H1 (cell line): ENCODE measurements around the gene ATL3. TPM values are rescaled to one million over a fixed set of nuclear protein-coding genes. Genes with fewer than 3 reads are reported as not detected.

ENCODE experiments used
- CTCF ChIA-PET: fragments of 300-600 bp; sonication (Branson Sonifier 250); formaldehyde crosslinking; loops from one replicate; lab custom pipeline; 2021; ENCODE audit not compliant: partially characterized antibody; lab: Charles Lee
- POLR2A ChIA-PET: fragments of 300-600 bp; sonication (Branson Sonifier 250); formaldehyde crosslinking; loops from one replicate; lab custom pipeline; 2021; ENCODE audit warnings: inconsistent platforms; ENCODE audit not compliant: partially characterized antibody; lab: Charles Lee
- DNase-seq, 2 experiments: peaks; one replicate each; pipeline versions ENCODE4 v3.0.0 to v3.0.0-alpha.2; 2010 to 2022; ENCODE audit warnings: low spot score in 2 of 2, low read depth in 1 of 2, mixed read lengths in 1 of 2
- FAIRE-seq: peaks from 2 replicates; lab custom pipeline; 2011; peaks lifted over from hg19 to GRCh38; lab: Jason Lieb, UNC
- H2AFZ ChIP-seq: 2 replicates; pipeline ENCODE4 v1.8.1; 2012; ENCODE audit warnings: low read length, inconsistent platforms
- H2AK5ac ChIP-seq: 2 replicates; pipeline ENCODE4 v1.6.1; 2013; ENCODE audit warnings: low read depth, low read length
- H2BK120ac ChIP-seq: replicated peaks from 2 replicates; pipeline ENCODE3; 2013; ENCODE audit warnings: low read depth, low read length, inconsistent platforms
- H2BK12ac ChIP-seq: 2 replicates; pipeline ENCODE4 v1.6.1; 2013; ENCODE audit warnings: low read depth, low read length
- H2BK15ac ChIP-seq: 2 replicates; pipeline ENCODE4 v1.6.1; 2013; ENCODE audit warnings: low read length
- H2BK20ac ChIP-seq: 2 replicates; pipeline ENCODE4 v1.6.1; 2013; ENCODE audit warnings: low read length
- H2BK5ac ChIP-seq: 2 replicates; pipeline ENCODE4 v1.6.1; 2013; ENCODE audit warnings: low read depth, low read length
- H3K14ac ChIP-seq: 2 replicates; pipeline ENCODE4 v1.6.1; 2013; ENCODE audit warnings: inconsistent platforms; ENCODE audit not compliant: insufficient read length
- H3K18ac ChIP-seq: 2 replicates; pipeline ENCODE4 v1.6.1; 2013; ENCODE audit warnings: low read length; ENCODE audit errors: extremely low read depth
- H3K23ac ChIP-seq: 2 replicates; pipeline ENCODE4 v1.6.1; 2013; ENCODE audit warnings: inconsistent platforms; ENCODE audit not compliant: insufficient read length
- H3K23me2 ChIP-seq: 2 replicates; pipeline ENCODE4 v1.6.1; 2013; ENCODE audit warnings: low read depth, low read length
- H3K27ac ChIP-seq: 2 replicates; pipeline ENCODE4 v1.6.1; 2011; ENCODE audit warnings: low read depth, low read length, inconsistent platforms
- H3K27me3 ChIP-seq, 4 experiments: replicated peaks in 1 of 4; 1 replicate in 1 of 4; 2 replicates in 3 of 4; pipeline versions ENCODE4 v1.6.1 to v1.8.1; 2011 to 2013; ENCODE audit warnings: low read length in 3 of 4, mild to moderate bottlenecking in 3 of 4, inconsistent platforms in 2 of 4, mixed read lengths in 2 of 4, moderate library complexity in 1 of 4; ENCODE audit not compliant: control insufficient read depth in 3 of 4, insufficient read depth in 3 of 4; ENCODE audit errors: extremely low read depth in 1 of 4
- H3K36me3 ChIP-seq, 4 experiments: 2 replicates each; pipeline versions ENCODE4 v1.6.1 to v1.8.1; 2011 to 2013; ENCODE audit warnings: mild to moderate bottlenecking in 4 of 4, low read length in 3 of 4, moderate library complexity in 2 of 4, control low read depth in 1 of 4, inconsistent platforms in 1 of 4; ENCODE audit not compliant: insufficient read depth in 4 of 4, control insufficient read depth in 2 of 4
- H3K4ac ChIP-seq: replicated peaks from 2 replicates; pipeline ENCODE3; 2013; ENCODE audit warnings: low read length, low read depth, mixed read lengths, inconsistent platforms; ENCODE audit not compliant: insufficient read length
- H3K4me1 ChIP-seq, 4 experiments: replicated peaks in 1 of 4; 1 replicate in 1 of 4; 2 replicates in 3 of 4; pipeline versions ENCODE4 v1.6.1 to v1.8.1; 2011 to 2013; ENCODE audit warnings: low read length in 3 of 4, inconsistent platforms in 2 of 4, mixed read lengths in 1 of 4; ENCODE audit not compliant: insufficient read depth in 4 of 4, control insufficient read depth in 3 of 4
- H3K4me2 ChIP-seq, 2 experiments: 2 replicates each; pipeline versions ENCODE4 v1.6.1 to v1.8.1; 2011 to 2013; ENCODE audit warnings: low read depth in 2 of 2, low read length in 2 of 2, control low read depth in 1 of 2, inconsistent platforms in 1 of 2, mild to moderate bottlenecking in 1 of 2; ENCODE audit not compliant: insufficient read depth in 1 of 2
- H3K4me3 ChIP-seq, 4 experiments: fragments of 200-600, 300-600 bp in 1 of 4; sonication (generic), shearing (Covaris generic), sonication (Bioruptor Twin) in 1 of 4; 2 replicates each; pipeline versions ENCODE4 v1.5.1 to v1.8.1; 2011 to 2016; ENCODE audit warnings: low read length in 4 of 4, low read depth in 3 of 4, control low read depth in 2 of 4, inconsistent platforms in 2 of 4, mild to moderate bottlenecking in 2 of 4, mixed read lengths in 1 of 4, moderate library complexity in 1 of 4; ENCODE audit not compliant: insufficient read depth in 2 of 4; ENCODE audit errors: extremely low read depth in 1 of 4
- H3K56ac ChIP-seq: replicated peaks from 2 replicates; pipeline ENCODE3; 2013; ENCODE audit warnings: low read depth, mild to moderate bottlenecking, mixed read lengths, low read length, inconsistent platforms; ENCODE audit not compliant: insufficient read length
- H3K79me1 ChIP-seq: 2 replicates; pipeline ENCODE4 v1.6.1; 2013; ENCODE audit warnings: low read depth, low read length, control low read depth
- H3K79me2 ChIP-seq, 2 experiments: 2 replicates each; pipeline versions ENCODE4 v1.6.1 to v1.8.1; 2012 to 2013; ENCODE audit warnings: low read length in 2 of 2, mild to moderate bottlenecking in 2 of 2, inconsistent platforms in 1 of 2; ENCODE audit not compliant: insufficient read depth in 2 of 2, control insufficient read depth in 1 of 2
- H3K9ac ChIP-seq, 4 experiments: replicated peaks in 1 of 4; 1 replicate in 1 of 4; 2 replicates in 3 of 4; pipeline versions ENCODE4 v1.6.1 to v1.8.1; 2011 to 2013; ENCODE audit warnings: low read depth in 3 of 4, low read length in 3 of 4, control low read depth in 2 of 4, mild to moderate bottlenecking in 2 of 4, moderate library complexity in 2 of 4, inconsistent platforms in 1 of 4; ENCODE audit errors: extremely low read depth in 1 of 4
- H3K9me3 ChIP-seq, 2 experiments: 2 replicates each; pipeline versions ENCODE4 v1.6.1 to v1.8.1; 2012 to 2013; ENCODE audit warnings: mild to moderate bottlenecking in 2 of 2, moderate library complexity in 2 of 2, control low read depth in 1 of 2, inconsistent platforms in 1 of 2, low read depth in 1 of 2, low read length in 1 of 2, mixed read lengths in 1 of 2; ENCODE audit not compliant: insufficient read depth in 2 of 2
- H4K20me1 ChIP-seq, 2 experiments: replicated peaks in 1 of 2; 2 replicates each; pipeline versions ENCODE3 to v1.8.1; 2011 to 2013; ENCODE audit warnings: inconsistent platforms in 2 of 2, low read length in 2 of 2, mild to moderate bottlenecking in 1 of 2; ENCODE audit not compliant: insufficient read depth in 2 of 2, control insufficient read depth in 1 of 2
- H4K5ac ChIP-seq: 2 replicates; pipeline ENCODE4 v1.6.1; 2013; ENCODE audit warnings: low read length, low read depth, mixed read lengths, inconsistent platforms; ENCODE audit not compliant: insufficient read length
- H4K8ac ChIP-seq: 2 replicates; pipeline ENCODE4 v1.8.0; 2013; ENCODE audit warnings: mild to moderate bottlenecking, moderate library complexity, low read length, inconsistent platforms; ENCODE audit not compliant: insufficient read depth; ENCODE audit errors: extremely low read depth
- H4K91ac ChIP-seq: replicated peaks from 2 replicates; pipeline ENCODE3; 2013; ENCODE audit warnings: low read length, mixed read lengths, inconsistent platforms; ENCODE audit not compliant: insufficient read length
- ASH2L ChIP-seq: fragments of 200-600, 300-600 bp; sonication (generic); IDR thresholded peaks from one replicate; pipeline ENCODE4 v1.7.1; 2017; ENCODE audit warnings: low read length
- CEBPB ChIP-seq: IDR thresholded peaks from 2 replicates; pipeline ENCODE4 v1.6.1; 2012; ENCODE audit warnings: low read depth, low read length
- WGBS, 2 experiments: shearing (Covaris generic) in 1 of 2; methylation state at CpG; one replicate each; pipeline versions ENCODE4 v1.1.6 to v1.1.7; 2013 to 2015; ENCODE audit warnings: low lambda C conversion rate in 2 of 2, mixed read lengths in 2 of 2, inconsistent platforms in 1 of 2, low coverage in 1 of 2, missing lambda C conversion rate in 1 of 2; ENCODE audit not compliant: insufficient replicate concordance in 2 of 2, insufficient coverage in 1 of 2, insufficient read length in 1 of 2; ENCODE audit errors: extremely low coverage in 1 of 2, missing lambda C conversion rate in 1 of 2; 5-methylcytosine and 5-hydroxymethylcytosine counted together
- polyA plus RNA-seq, 7 experiments: library from polyadenylated mRNA; depleted of rRNA in 3 of 7; stranded (reverse) in 5 of 7; unstranded in 2 of 7; fragments of >200 nt in 5 of 7; fragments of 200-250 nt in 2 of 7; gene quantifications; 1 replicate in 5 of 7; 2 replicates in 1 of 7; 4 replicates in 1 of 7; pipeline versions ENCODE4 v1.2.1 to v1.2.3, GENCODE V29; 2011 to 2013; ENCODE audit warnings: missing spikeins in 2 of 7, mixed read lengths in 2 of 7
- total RNA-seq: library from RNA; stranded (reverse); fragmentation: NEBNext Ultra II Directional; extraction: Animal tissue kit (Norgen Biotek cat#: 25700); gene quantifications from 2 replicates; pipeline ENCODE4 v1.2.1, GENCODE V29; 2021

Gene ATL3
- total and polyA plus RNA-seq, 2 of the 8 experiments (the other 6 are each of a cell fraction or from before 2014, with no cell fraction given), result 7.8 to 24.5 TPM

GRCh38 chr11:63670096-63670432 is 1.1 kb downstream of the ATL3 start:
- Histone ChIP-seq H3K36me3 (no peaks in the 10 kb centered on the region), H2BK120ac (no peak overlapping the region), H3K4me2 (peak overlapping the region; percentile 65 to 69), H3K79me2 (peaks cover 6 to 52% of the 10 kb centered on the region in 2 experiments; a peak in 3 of 4 replicates), H3K4me3 (peak overlapping the region in 3 of 4 experiments; percentile 58 to 73 (median 67); a peak in 4 of 8 replicates), H3K56ac (no peak overlapping the region), H3K9ac (no peak overlapping the region; a peak in 1 of 7 replicates), H3K79me1 (peaks cover 6% of the 10 kb centered on the region; the same call in 1 of the 2 replicates), H3K4ac (no peak overlapping the region), H4K5ac (no peak overlapping the region), H3K23me2 (no peaks in the 10 kb centered on the region; the same call in 1 of the 2 replicates), H4K91ac (no peak overlapping the region), H3K14ac (no peak overlapping the region), H2AFZ (no peak overlapping the region), H2BK20ac (no peak overlapping the region), H3K9me3 (peaks cover 0 to 4% of the 10 kb centered on the region in 2 experiments; a peak in 1 of 4 replicates), H3K23ac (no peak overlapping the region), H3K4me1 (peaks cover 0 to 8% (median 2%) of the 10 kb centered on the region in 4 experiments; a peak in 2 of 7 replicates), H4K8ac (no peak overlapping the region), H3K27ac (no peak overlapping the region), H2AK5ac (no peak overlapping the region), H3K27me3 (peaks cover 0 to 5% (median 0%) of the 10 kb centered on the region in 4 experiments; a peak in 2 of 7 replicates), H2BK12ac (no peak overlapping the region), H3K18ac (no peak overlapping the region), H2BK15ac (no peak overlapping the region), H2BK5ac (no peak overlapping the region), H4K20me1 (no peaks in the 10 kb centered on the region)
- FAIRE-seq, result no peak
- POLR2A ChIA-PET, result interaction anchor here (0.6 to 6.0 kb wide), 7 partner anchors 11 to 1177 kb away, joined by 3 to 58 read pairs (median 5); partner anchors contain the start of gene RTN3
- CTCF ChIA-PET, result interaction anchor here (0.6 to 2.0 kb wide), 12 partner anchors 12 to 1558 kb away, joined by 3 to 6 read pairs (median 4); partner anchors contain the start of gene RTN3
- DNase-seq, result no peak
- WGBS, 2 experiments, result 79% methylated on average over 7 of the region's 7 CpGs; no CpG with 5 or more reads in 1 of the 2 experiments
- TF ChIP-seq ASH2L (no peak), CEBPB (peak; percentile 64; the same call in 1 of the 2 replicates)
